SKM-1 (cell line): ENCODE data around the gene GART.
"Not testable (repeated sequence)": the region's sequence is repeated elsewhere in the genome, so short reads cannot be mapped to it uniquely, and the experiment has no call there.

Experiments used
- DNase-seq: peaks from one replicate; lab custom pipeline; 2025; ENCODE audit not compliant: unreplicated experiment; lab: John Stamatoyannopoulos, UW

The GART gene

GRCh38 chr21:33473344-33473743, 68.6 kb downstream of the GART start:
- no peak for DNase-seq

GRCh38 chr21:33470701-33471100, 71.2 kb downstream of the GART start:
- DNase-seq = no peak

- DNase-seq = not testable (repeated sequence)
These were observed 72.7 kb downstream of the GART start for GRCh38 chr21:33469183-33469582.

- no peak for DNase-seq
These were observed 80.2 kb downstream of the GART start for GRCh38 chr21:33461538-33462250.

- DNase-seq = no peak
These were observed 83.1 kb downstream of the GART start for GRCh38 chr21:33458861-33459260.

GRCh38 chr21:33455686-33456446, 86.1 kb downstream of the GART start:
- DNase-seq = no peak
